ENCODE measurements around the gene ADPRS. TPM values are rescaled to one million over a fixed set of nuclear protein-coding genes. Genes with fewer than 3 reads are reported as not detected.
A peak's percentile ranks its signal among the peaks of the same experiment; 100 is the strongest.

The ADPRS gene
- total RNA-seq, 1 donor from 2014 or later = 28.7 TPM

GRCh38 chr1:36080801-36081200, 7.9 kb upstream of the ADPRS start:
- Histone ChIP-seq H3K9me3 (ENCODE audit: insufficient read depth, low read depth, low read length) (no peaks in the 10 kb centered on the region), H3K4me3 (ENCODE audit: insufficient read depth, low read depth, low read length) (no peak overlapping the region), H3K9ac (ENCODE audit: low read length) (no peak overlapping the region), H3K36me3 (ENCODE audit: insufficient read depth, low read length) (no peaks in the 10 kb centered on the region), H3K4me1 (ENCODE audit: insufficient read depth, low read length) (peaks cover 7% of the 10 kb centered on the region), H3K79me2 (ENCODE audit: insufficient read depth, low read length) (no peaks in the 10 kb centered on the region), H3K27me3 (ENCODE audit: insufficient read depth, low read length) (no peaks in the 10 kb centered on the region), H3K4me2 (ENCODE audit: low read length) (no peak overlapping the region), H2AFZ (ENCODE audit: low read depth, low read length) (no peak overlapping the region), H4K20me1 (ENCODE audit: insufficient read depth, low read length) (no peaks in the 10 kb centered on the region), H3K27ac (ENCODE audit: low read depth, low read length) (no peak overlapping the region)
- no peak for DNase-seq (ENCODE audit: low read depth)
- Mint-ChIP-seq H3K4me3 (ENCODE audit: unreplicated experiment) (no peak overlapping the region), H3K27ac (ENCODE audit: unreplicated experiment) (no peak overlapping the region), H3K4me1 (ENCODE audit: low read depth, unreplicated experiment) (peaks cover 2% of the 10 kb centered on the region), H3K36me3 (ENCODE audit: low read depth, unreplicated experiment) (no peaks in the 10 kb centered on the region), H3K27me3 (ENCODE audit: low read depth, unreplicated experiment) (no peaks in the 10 kb centered on the region), H3K9me3 (ENCODE audit: unreplicated experiment) (no peaks in the 10 kb centered on the region)
- FAIRE-seq = no peak
- TF ChIP-seq EZH2 (IDR thresholded peaks at IDR 0.05; ENCODE audit: insufficient read depth, low read length) = no peak
- TF ChIP-seq CTCF (IDR thresholded peaks at IDR 0.05; ENCODE audit: insufficient read depth, low read depth, low read length) = no peak

- Histone ChIP-seq H3K27ac (ENCODE audit: low read depth, low read length) (no peak overlapping the region), H3K9me3 (ENCODE audit: insufficient read depth, low read depth, low read length) (no peaks in the 10 kb centered on the region), H3K4me1 (ENCODE audit: insufficient read depth, low read length) (peaks cover 7% of the 10 kb centered on the region), H3K79me2 (ENCODE audit: insufficient read depth, low read length) (no peaks in the 10 kb centered on the region), H4K20me1 (ENCODE audit: insufficient read depth, low read length) (no peaks in the 10 kb centered on the region), H3K4me2 (ENCODE audit: low read length) (no peak overlapping the region), H2AFZ (ENCODE audit: low read depth, low read length) (no peak overlapping the region), H3K27me3 (ENCODE audit: insufficient read depth, low read length) (no peaks in the 10 kb centered on the region), H3K9ac (ENCODE audit: low read length) (no peak overlapping the region), H3K36me3 (ENCODE audit: insufficient read depth, low read length) (no peaks in the 10 kb centered on the region), H3K4me3 (ENCODE audit: insufficient read depth, low read depth, low read length) (no peak overlapping the region)
- H3K27me3 Mint-ChIP-seq (ENCODE audit: low read depth, unreplicated experiment) = no peaks in the 10 kb centered on the region
- no peaks in the 10 kb centered on the region for H3K9me3 Mint-ChIP-seq (ENCODE audit: unreplicated experiment)
- DNase-seq (ENCODE audit: low read depth) = no peak
- TF ChIP-seq EZH2 (IDR thresholded peaks at IDR 0.05; ENCODE audit: insufficient read depth, low read length) = no peak
- no peak for TF ChIP-seq CTCF (IDR thresholded peaks at IDR 0.05; ENCODE audit: insufficient read depth, low read depth, low read length)
- FAIRE-seq = no peak
- peaks cover 3% of the 10 kb centered on the region for H3K36me3 Mint-ChIP-seq (ENCODE audit: low read depth, unreplicated experiment)
- no peak overlapping the region for H3K4me3 Mint-ChIP-seq (ENCODE audit: unreplicated experiment)
- H3K27ac Mint-ChIP-seq (ENCODE audit: unreplicated experiment) = no peak overlapping the region
- peaks cover 2% of the 10 kb centered on the region for H3K4me1 Mint-ChIP-seq (ENCODE audit: low read depth, unreplicated experiment)
Observed at GRCh38 chr1:36081926-36082485, 6.7 kb upstream of the ADPRS start.

- DNase-seq (ENCODE audit: low read depth) = no peak
- no peaks in the 10 kb centered on the region for H3K27me3 Mint-ChIP-seq (ENCODE audit: low read depth, unreplicated experiment)
- H3K4me3 Mint-ChIP-seq (ENCODE audit: unreplicated experiment) = peak overlapping the region; percentile 15
- peaks cover 8% of the 10 kb centered on the region for H3K4me1 ChIP-seq (ENCODE audit: insufficient read depth, low read length)
- TF ChIP-seq EZH2 (IDR thresholded peaks at IDR 0.05; ENCODE audit: insufficient read depth, low read length) = no peak
- TF ChIP-seq CTCF (IDR thresholded peaks at IDR 0.05; ENCODE audit: insufficient read depth, low read depth, low read length) = no peak
- H3K36me3 Mint-ChIP-seq (ENCODE audit: low read depth, unreplicated experiment) = peaks cover 3% of the 10 kb centered on the region
- no peaks in the 10 kb centered on the region for H3K36me3 ChIP-seq (ENCODE audit: insufficient read depth, low read length)
- H3K9me3 Mint-ChIP-seq (ENCODE audit: unreplicated experiment) = no peaks in the 10 kb centered on the region
- no peaks in the 10 kb centered on the region for H3K27me3 ChIP-seq (ENCODE audit: insufficient read depth, low read length)
- no peak overlapping the region for H3K4me3 ChIP-seq (ENCODE audit: insufficient read depth, low read depth, low read length)
- no peaks in the 10 kb centered on the region for H3K79me2 ChIP-seq (ENCODE audit: insufficient read depth, low read length)
- H3K4me2 ChIP-seq (ENCODE audit: low read length) = peak overlapping the region; percentile 91
- FAIRE-seq = no peak
- no peaks in the 10 kb centered on the region for H4K20me1 ChIP-seq (ENCODE audit: insufficient read depth, low read length)
- H2AFZ ChIP-seq (ENCODE audit: low read depth, low read length) = peak overlapping the region; percentile 79
- H3K9me3 ChIP-seq (ENCODE audit: insufficient read depth, low read depth, low read length) = no peaks in the 10 kb centered on the region
- H3K27ac ChIP-seq (ENCODE audit: low read depth, low read length) = no peak overlapping the region
- no peak overlapping the region for H3K9ac ChIP-seq (ENCODE audit: low read length)
- peaks cover 2% of the 10 kb centered on the region for H3K4me1 Mint-ChIP-seq (ENCODE audit: low read depth, unreplicated experiment)
- no peak overlapping the region for H3K27ac Mint-ChIP-seq (ENCODE audit: unreplicated experiment)
Observed at GRCh38 chr1:36083219-36083618, 5.5 kb upstream of the ADPRS start.

Measured in astrocyte (in vitro differentiated cells and primary cell).